Lower leg skin (tissue), 3 donors: ENCODE results near the gene PTPRT.

ENCODE experiments used
- CTCF ChIP-seq, 3 donors: fragments of 450-650 bp; IDR thresholded peaks; one replicate each; pipeline ENCODE4 v1.5.1; 2016; ENCODE audit warnings: antibody characterized with exemption in 3 of 3, mild to moderate bottlenecking in 3 of 3, moderate library complexity in 2 of 3
- POLR2A ChIP-seq, 2 donors: fragments of 450-650 bp; IDR thresholded peaks; one replicate each; pipeline ENCODE4 v1.6.1; 2016 to 2017; ENCODE audit warnings: antibody characterized with exemption in 2 of 2, mild to moderate bottlenecking in 1 of 2, moderate library complexity in 1 of 2

- no peak for TF ChIP-seq CTCF (IDR thresholded peaks at IDR 0.05)
- TF ChIP-seq POLR2A (IDR thresholded peaks at IDR 0.05): no peak
Measured at GRCh38 chr20:42941629-42942028, 248.1 kb downstream of the PTPRT start.
